ENCODE measurements around the gene PPARA. TPM values are rescaled to one million over a fixed set of nuclear protein-coding genes. Genes with fewer than 3 reads are reported as not detected.

The PPARA gene
- total RNA-seq, 1 donor from 2014 or later, result 29.1 TPM

GRCh38 chr22:46113910-46114517 lies 36.3 kb upstream of the PPARA start:
- no peak for DNase-seq (ENCODE audit: low spot score)

- no peak for DNase-seq (ENCODE audit: low spot score)
Observed at GRCh38 chr22:46114518-46115387, 35.6 kb upstream of the PPARA start.

DNA sequence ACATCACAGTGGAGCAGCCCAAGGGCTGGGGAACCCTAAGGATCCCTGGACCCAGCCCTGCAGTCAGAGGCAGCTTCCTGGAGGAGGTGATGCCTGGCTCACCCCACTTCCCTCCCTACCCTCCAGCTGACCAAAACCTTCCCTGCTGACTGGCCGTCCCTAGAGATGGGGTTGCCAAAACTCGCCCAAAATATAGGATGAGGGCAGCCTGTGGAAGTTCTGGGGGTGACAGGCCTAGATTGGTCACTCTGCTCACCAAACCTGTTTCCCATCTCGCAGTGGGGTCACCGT lies 35.0 kb upstream of the PPARA start:
- DNase-seq (ENCODE audit: low spot score), result no peak

DNA sequence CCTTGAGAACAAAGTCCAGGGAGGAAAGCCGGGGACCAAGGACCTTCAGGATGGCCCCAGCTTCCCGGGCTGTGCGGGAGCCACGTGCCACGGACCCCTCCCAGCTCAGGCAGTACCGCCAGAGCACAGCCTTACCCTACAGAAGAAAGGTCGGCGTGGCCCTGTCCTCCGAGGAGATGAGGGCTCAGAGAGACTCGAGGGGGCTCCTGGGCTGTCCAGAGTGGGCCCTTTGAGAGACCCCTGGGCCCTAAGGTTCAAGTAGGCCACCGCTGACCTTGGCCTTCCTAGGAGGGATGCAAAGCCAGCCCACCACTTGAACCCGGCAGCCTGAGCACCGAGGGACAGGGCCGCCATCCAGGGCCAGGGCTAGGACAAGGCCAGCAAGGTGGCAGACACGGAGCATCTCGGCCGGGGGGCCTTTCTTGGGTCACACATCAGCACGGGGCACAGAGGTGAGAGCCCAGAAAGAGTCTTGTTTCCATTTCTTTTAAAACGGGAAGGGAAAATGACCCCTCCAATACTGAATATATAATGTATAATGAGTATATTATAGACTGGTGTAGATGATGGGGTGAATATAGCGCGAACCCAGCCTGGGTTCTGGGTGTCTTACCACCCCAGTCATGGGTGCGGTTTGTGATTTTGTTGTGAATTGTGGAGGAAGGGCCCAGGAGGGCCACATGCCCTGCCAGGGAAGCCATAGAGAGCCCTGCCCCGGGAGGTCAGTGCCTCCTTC lies 34.4 kb upstream of the PPARA start:
- DNase-seq (ENCODE audit: low spot score), result no peak

DNA sequence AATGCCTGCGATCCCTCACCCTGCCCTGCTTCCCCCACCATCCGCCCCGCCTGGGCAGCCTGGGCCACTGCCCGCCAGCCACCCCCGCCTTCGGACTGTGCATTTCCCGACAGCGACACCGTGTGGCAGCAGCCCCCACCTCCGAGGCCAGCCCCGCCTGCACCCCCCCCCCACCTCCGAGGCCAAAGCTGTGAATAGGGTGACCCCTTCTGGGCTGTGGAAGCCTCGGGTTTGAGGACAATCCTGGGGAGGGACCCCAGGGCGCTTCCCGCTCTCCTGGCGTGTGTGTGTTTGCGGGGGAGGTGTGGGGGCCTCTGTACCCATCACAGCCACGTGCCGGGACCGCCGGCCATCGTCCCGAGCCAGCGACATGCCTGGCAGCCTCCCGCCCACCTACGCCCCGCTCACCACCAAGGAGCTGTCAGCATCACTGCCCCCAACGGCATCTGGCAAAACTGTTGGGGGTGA lies 33.8 kb upstream of the PPARA start:
- peak; percentile 95 for DNase-seq (ENCODE audit: low spot score)

GRCh38 chr22:46117206-46118199 lies 32.8 kb upstream of the PPARA start:
- DNase-seq (ENCODE audit: low spot score), result no peak

DNA sequence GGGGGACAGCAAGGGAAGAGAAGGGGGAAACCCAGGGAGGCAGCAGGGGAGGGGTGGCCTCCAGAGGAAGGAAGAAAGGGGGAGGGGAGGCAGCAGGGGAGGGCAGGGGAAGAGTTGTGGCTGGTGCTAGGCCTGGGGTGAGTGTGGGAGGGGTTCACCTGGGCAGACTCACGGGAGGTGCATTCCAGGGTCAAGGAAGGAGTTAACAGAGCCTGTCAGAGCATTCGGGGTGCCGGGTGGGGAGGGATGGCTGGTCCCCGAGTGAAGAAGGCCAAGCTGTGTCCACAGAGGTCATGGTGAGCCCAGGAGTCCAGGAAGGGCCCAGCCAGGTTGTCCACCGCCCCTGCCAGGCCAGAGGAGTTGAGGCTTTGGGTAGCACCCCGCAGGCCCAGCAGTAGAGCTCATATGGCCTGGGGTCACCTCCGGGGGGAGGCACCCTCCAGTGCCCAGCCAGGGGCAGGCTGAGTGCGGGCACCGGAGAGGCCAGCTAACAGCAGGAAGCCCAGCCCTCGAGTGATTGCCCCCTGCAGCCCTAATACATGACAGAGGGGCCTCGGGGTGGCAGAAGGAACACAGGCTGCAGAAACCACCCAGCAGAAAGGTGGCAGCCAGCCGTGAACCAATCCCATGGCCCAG lies 31.1 kb upstream of the PPARA start:
- DNase-seq (ENCODE audit: low spot score), result no peak

DNA sequence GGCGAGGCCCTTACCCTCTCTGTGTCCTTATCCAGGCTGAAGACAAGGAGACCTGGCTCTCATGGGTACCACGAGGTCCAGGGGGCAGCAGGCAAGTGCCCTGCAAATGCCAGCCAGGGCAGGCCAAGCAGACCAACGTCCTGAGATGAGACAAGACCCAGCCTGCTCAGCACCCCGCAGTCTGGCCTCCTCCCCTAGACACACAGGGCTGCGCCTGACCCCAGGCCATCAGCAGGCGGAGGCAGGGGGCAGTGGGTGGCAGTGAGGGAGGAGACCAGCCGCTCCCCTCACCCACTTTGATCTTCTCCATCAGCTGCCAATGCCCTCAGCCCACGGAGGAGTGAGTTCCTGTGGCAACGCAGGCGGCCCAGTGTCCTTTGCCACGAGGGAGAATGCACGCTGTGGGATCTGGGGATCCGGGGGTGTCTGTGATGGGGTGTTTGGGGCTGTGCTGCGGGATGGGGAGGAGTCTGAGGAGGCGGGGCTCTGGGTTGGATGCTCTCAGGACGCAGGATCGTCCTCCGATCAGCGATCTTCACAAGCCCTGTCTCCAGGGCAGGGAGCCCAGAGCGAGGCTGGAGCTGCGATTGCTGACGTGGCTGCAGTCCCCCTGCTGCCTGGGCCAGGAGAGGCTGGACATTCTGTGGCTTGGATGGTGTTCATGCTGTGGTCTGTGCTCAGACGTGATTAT lies 30.5 kb upstream of the PPARA start:
- DNase-seq (ENCODE audit: low spot score), result no peak

DNA sequence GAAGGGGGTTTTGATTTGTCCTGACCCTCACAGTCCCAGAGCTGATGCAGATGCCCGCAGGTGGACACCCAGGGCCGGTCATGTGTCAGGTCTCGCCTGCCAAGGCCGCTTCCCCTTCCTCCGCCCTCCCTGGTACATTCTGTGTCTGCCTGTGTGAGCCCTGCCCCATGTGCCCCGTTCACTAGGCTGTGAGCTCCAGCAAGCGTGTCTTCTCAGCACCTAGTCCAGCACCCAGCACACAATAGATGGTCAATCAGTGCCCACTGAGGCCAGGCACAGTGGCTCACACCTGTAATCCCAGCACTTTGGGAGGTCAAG lies 29.9 kb upstream of the PPARA start:
- no peak for DNase-seq (ENCODE audit: low spot score)

DNA sequence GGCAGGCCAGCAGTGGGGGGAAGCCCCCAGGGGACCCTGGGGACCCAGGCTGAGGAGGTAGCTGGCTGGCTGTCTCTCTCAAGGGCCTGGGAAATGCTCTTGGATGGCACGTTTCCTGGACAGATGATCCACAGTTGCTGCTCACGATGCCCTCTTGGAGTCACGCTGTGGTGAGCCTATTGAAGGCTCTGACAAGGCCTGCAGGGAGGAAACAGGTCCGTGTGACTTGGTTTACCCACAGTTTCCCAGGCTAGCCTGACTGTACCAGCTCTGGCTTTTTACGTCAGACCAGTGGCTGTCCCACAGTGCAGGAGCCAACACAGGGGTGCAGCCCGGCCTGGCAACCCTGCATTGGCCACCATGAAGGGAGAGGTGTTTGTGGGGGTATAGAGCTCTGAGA lies 29.2 kb upstream of the PPARA start:
- no peak for DNase-seq (ENCODE audit: low spot score)

- no peak for DNase-seq (ENCODE audit: low spot score)
Observed at GRCh38 chr22:46121523-46122287, 28.6 kb upstream of the PPARA start.

DNA sequence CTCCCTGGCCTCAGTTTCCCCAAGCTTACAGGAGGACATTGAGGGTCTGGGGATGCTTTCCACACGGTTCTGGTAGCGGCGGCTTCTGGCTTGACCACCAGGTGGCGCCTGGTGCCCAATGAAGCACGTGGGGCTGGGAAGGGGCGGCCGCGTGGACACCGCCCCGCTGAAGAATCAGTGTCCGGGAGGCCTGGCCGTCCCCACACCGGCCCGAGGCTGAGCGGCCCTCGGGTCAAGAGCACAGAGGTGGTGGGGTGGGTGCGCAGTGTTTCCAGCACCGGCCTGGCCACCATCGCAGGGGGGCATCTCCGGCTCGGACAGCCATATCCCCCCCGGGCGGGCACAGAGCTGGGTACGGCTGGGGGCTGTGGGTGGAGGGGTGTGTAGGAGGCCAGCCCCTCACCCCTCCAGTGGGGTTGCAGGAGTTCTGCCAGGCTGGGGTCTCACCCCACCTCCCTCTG lies 27.8 kb upstream of the PPARA start:
- DNase-seq (ENCODE audit: low spot score), result peak; percentile 81

GRCh38 chr22:46122980-46123693 lies 27.2 kb upstream of the PPARA start:
- no peak for DNase-seq (ENCODE audit: low spot score)

GRCh38 chr22:46123694-46124382 lies 26.5 kb upstream of the PPARA start:
- DNase-seq (ENCODE audit: low spot score), result no peak

- no peak for DNase-seq (ENCODE audit: low spot score)
Observed at GRCh38 chr22:46124383-46125144, 25.8 kb upstream of the PPARA start.

GRCh38 chr22:46125311-46125710 lies 25.0 kb upstream of the PPARA start:
- no peak for DNase-seq (ENCODE audit: low spot score)

Measured in ureter (tissue), 1 donor.